NCI-H2227 treated with DMSO at 0.1 percent for 48 hours (cell line): ENCODE measurements around the gene KCND3.

Source experiments
- DNase-seq: peaks from one replicate; lab custom pipeline; 2025; lab: John Stamatoyannopoulos, UW

Gene KCND3

GRCh38 chr1:111988743-111989453 lies 570 bp downstream of the KCND3 start:
- no peak for DNase-seq

- DNase-seq, result no peak
Measured at GRCh38 chr1:111988377-111988742, 1.1 kb downstream of the KCND3 start.

DNA sequence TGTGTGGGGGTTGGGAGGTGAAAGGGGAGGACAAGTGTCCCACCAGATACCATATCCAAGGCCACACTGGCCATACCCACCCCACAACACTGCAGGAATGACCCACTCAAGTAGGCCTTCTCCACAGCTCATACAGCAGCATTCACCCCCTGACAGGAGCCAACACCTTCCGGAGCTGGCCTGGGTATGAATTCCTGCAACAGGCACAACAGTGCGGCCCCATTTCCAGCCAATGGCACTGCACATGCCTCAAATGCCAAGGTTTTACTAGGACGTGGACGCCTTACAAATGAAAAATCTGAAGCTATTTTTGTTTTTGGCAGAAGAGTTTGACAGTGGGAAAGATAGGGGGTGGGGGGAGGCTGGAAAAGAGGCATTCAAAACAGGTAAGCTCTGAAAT lies 2.0 kb downstream of the KCND3 start:
- DNase-seq, result no peak

DNA sequence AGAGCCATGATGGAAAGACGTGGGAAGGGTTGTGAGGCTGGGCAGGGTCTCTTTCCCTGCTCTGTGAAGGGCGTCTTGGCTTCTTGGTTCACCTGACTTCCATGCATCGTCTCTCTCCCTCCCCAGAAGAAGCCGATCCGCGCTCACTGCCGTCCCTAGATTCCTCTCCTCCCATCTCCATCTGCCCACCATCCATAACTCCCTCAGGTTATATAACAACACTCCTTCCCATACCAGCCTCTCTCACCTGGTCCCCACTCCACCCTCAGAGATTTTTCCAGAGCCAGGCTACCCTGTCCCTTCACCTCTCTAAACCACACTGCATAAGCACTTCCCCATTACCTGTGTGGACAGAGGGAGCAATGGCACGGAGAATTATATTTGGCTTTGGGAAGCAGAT lies 6.0 kb downstream of the KCND3 start:
- no peak for DNase-seq

DNA sequence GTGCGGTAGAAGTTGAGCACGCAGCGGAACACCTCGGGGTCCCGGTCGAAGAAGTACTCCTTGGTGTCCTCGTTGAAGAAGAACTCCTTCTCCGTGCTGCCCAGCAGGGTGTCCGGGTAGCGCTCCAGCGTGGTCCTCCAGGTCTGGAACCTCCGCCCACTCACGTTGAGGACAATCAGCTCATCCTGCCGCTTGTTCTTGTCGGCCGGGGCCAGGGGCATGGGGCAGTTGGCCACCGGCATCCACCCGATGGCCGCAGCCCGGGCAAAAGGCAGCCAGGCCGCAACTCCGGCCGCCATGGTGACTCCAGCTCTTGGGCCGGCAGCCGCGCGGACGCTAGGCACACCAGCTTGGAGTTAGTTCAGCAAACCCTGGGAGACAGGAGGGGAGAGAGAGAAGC lies 7.0 kb downstream of the KCND3 start:
- DNase-seq, result no peak

DNA sequence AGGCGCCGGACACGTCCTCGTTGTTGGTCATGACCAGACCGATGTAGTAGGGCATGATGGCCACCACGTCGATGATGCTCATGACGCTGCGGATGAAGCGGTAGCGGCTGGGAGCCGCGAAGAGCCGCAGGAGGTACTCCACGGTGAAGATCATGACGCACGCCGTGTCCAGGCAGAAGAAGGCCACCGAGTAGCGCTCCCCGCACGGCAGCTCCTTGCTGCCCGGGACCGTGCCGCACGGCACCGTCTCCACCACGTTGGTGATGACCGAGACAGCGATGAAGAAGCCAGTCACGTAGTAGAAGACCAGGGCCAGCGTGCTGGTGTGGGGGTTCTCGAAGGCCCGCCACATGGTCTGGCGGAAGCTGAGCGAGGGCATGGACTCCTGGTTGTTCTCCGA lies 7.6 kb downstream of the KCND3 start:
- no peak for DNase-seq

GRCh38 chr1:111981090-111981489 lies 8.4 kb downstream of the KCND3 start:
- no peak for DNase-seq

- no peak for DNase-seq
Measured at GRCh38 chr1:111980686-111981085, 8.8 kb downstream of the KCND3 start.

DNA sequence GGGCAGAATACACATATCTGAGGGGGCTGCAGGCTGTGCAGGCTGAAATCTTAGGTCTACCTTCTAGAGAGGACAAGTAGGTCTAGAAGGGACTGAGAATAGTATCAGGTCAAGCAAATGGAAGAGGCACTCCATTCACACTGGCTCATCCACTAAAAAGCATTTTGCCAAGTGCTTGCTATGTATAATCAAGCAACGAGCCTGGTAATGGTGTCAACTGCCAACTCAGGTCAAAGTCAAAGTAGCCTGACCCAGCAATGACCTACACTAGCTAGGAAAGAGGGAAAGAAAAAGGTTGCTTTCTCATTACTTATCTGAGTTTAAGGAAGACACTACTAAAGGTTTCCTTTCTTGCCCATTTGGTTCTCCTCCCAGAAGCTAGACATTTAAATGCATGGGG lies 10.8 kb downstream of the KCND3 start:
- DNase-seq, result no peak

GRCh38 chr1:111977378-111977777 lies 12.1 kb downstream of the KCND3 start:
- DNase-seq, result no peak

- no peak for DNase-seq
Measured at GRCh38 chr1:111976842-111977241, 12.6 kb downstream of the KCND3 start.

DNA sequence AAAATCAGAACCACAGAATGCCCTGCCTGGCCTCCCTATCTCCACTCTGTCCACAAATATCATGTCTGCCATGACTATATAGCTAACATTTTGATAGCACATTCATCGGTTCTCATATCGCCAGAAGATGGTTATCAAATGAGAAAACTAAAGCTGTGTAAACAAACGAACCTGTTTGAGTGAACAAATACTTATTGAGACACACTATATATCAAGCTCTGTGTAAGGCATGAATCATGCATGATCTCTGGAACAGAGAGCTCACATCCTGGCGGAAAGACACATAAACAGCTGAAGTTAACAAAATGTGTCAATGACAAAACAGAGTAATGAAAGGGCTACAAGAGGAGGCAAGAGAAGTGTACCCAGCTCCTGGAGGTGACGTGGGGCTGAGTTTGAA lies 13.1 kb downstream of the KCND3 start:
- DNase-seq, result no peak

- no peak for DNase-seq
Measured at GRCh38 chr1:111973150-111973790, 16.2 kb downstream of the KCND3 start.

DNA sequence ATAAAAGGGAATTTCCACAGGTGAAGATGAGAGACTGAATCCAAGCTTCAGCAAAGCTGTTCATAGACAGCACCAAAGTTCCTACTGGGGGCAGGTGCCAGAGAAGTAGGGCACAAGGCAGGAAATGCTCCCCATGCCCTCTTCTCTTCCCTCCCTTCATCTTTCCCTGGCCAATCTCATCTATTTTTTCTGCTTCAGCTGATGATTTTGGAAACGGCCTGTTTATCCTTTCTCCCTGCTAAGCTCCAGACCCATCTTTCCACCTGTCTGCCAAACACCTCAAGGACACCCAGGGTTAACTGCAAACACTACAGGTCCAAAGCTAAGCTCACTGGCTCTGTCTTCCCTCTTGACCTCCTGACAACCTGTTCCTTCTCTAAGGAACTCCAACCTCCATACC lies 18.1 kb downstream of the KCND3 start:
- DNase-seq, result no peak

DNA sequence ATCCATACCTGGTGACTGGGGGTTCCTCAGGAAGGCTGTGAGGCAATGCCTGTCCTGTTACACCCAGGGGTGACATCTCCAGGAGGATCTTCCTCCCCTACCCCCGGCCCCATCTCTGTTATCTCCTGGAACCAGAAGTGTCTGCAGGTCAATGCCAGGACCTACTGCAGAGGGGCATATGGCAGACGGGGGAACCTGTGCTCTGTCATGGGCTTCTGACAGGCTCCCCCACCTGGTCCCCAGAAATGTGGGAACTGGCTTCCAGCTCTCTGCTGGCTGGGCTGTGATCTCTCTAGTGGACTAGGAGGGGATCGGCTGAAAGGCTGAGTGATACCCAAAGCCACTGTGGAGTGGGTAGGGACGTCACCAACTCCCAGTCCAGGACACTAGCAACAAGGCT lies 21.0 kb downstream of the KCND3 start:
- DNase-seq, result no peak

DNA sequence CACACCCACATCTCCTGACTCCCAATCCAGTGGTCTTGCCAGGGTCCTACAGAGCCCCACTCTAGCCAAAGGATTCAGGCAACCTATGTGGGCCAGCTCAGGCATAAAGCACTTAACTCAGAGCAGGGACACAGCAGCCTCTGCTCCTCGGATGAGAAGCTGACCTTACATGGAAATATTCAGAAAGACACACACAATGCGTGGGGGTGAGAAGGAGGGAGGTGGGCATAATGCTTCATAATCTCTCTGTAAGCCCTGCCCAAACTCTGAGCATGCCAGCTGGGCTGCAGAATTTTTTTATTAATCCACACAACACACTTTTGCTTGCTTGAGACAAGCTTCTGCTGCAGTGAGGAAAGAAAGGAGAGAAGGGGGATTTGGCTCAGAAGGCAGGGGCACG lies 21.6 kb downstream of the KCND3 start:
- no peak for DNase-seq

DNA sequence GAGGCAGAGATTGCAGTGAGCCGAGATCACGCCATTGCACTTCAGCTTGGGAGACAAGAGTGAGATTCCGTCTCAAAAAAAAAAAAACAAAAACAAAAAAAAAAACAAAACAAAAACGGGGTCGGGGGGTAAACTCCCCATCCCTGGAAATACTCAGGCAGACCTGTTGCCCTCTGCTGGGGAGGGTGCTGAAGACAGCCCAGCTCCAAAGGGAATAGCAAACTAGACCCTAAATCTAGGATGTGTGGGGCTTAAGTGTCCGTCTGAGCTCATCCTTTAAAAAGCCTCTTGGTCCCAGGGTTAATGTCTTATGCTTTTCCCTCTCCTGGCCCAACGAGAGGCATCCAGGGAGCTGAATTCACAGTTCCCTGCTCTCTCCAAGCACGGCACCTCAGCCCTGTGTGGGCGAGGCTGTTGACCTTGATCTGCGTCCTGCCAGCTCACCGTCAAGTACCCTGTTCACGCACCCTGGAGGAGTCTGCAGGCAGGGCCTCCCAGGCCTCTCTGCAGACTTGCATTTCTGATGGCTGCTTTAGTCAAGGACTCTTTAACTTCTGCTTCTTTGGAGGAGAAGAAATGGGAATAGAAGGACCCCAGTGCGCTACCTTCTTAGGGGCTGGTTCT lies 22.3 kb downstream of the KCND3 start:
- peak; percentile 31 for DNase-seq

DNA sequence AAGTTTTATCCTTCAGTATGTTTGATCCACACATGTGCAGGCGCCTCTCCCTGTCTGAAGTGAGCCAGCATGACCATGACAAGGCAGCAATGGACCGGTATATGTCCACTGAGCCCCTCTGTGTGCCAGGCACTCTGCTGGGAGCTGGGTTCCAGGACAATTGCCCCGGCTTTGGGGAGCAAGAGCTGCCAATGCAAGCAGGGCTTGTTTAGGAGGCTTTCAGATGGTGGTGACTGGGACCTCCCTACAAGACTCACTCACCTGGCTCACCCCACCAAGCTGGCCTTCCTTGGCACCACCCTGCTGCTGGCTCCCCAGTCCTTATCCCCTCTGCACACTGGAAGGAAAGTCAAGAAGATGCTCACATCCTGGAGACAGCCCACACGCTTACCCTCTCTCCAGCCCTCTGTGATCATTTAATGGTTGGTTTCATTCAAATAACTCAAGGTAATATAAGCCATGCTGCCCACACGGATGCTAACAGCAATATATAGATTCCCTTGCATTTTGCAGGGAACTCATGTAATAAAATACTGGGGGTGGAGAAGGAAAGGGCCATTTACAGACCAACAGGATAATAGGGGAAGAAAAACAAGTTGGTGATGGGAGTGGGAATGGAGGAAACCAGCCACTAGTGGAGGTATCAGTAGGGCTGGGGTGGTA lies 23.6 kb downstream of the KCND3 start:
- no peak for DNase-seq

- peak; percentile 38 for DNase-seq
Measured at GRCh38 chr1:111963985-111964738, 25.3 kb downstream of the KCND3 start.

DNA sequence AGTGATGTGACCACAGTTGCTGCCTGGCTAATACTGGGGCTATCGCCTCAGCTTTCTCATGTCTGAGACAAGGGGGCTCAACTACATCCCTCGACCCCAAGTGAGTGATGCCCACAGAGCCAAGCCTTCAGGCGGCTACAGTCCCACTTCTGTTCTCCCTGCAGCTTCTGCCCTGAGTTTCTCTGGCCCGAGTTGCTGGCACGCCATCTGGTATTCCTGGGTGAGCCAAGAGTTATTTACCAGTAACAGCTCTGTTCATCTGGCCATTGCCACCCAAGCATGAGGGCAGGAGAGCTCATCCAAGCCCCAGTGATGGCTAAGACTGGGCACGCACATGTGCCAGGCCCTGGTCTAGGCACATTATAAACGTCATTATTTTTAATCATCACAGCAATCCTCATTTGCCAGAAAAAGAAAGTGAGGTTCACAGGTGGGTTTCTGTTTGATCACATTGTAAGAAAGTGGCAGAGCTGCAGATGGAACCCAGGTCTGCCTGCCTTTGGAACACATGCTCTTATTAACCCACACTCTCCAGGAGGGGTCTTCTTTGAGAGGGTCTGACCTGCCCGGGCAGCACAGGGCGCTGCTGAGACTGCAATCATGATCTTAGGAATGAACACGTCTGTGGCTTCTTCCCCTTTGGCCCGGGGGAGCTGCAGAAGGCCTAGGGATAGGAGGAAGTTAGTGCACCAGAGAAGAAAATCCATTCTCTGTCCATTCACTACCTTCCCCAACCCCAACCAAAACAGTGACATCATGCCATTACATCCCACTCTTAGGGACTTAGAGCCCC lies 27.5 kb downstream of the KCND3 start:
- DNase-seq, result no peak

GRCh38 chr1:111961016-111961415 lies 28.5 kb downstream of the KCND3 start:
- DNase-seq, result no peak

GRCh38 chr1:111959436-111959835 lies 30.0 kb downstream of the KCND3 start:
- no peak for DNase-seq
